Esophagus squamous epithelium (tissue), 5 donors: ENCODE data around the gene PROCA1. TPM values are rescaled to one million over a fixed set of nuclear protein-coding genes. Genes with fewer than 3 reads are reported as not detected.

Experiments
- DNase-seq: peaks from one replicate; lab custom pipeline; 2025; lab: John Stamatoyannopoulos, UW
- H3K27ac ChIP-seq, 4 donors: fragments of 200-600 bp; sonication (generic); one replicate each; pipeline ENCODE4 v1.5.1; 2016 to 2019; ENCODE audit warnings: mild to moderate bottlenecking in 1 of 4
- H3K27me3 ChIP-seq, 4 donors: fragments of 200-600 bp; sonication (generic); 1 replicate in 3 of 4; 2 replicates in 1 of 4; pipeline versions ENCODE4 v1.5.1 to v1.6.0; 2017 to 2021; ENCODE audit warnings: antibody characterized with exemption in 1 of 4
- H3K36me3 ChIP-seq, 3 donors: fragments of 200-600 bp; sonication (generic); one replicate each; pipeline ENCODE4 v1.5.1; 2016 to 2019
- H3K4me1 ChIP-seq, 3 donors: fragments of 200-600 bp; sonication (generic); one replicate each; pipeline ENCODE4 v1.5.1; 2017 to 2019
- H3K4me3 ChIP-seq, 4 donors: fragments of 200-600 bp; sonication (generic); 1 replicate in 3 of 4; 2 replicates in 1 of 4; pipeline ENCODE4 v1.5.1; 2016 to 2019; ENCODE audit warnings: mild to moderate bottlenecking in 2 of 4, moderate library complexity in 1 of 4
- H3K9me3 ChIP-seq, 3 donors: fragments of 200-600 bp; sonication (generic); one replicate each; pipeline ENCODE4 v1.5.1; 2016 to 2019
- POLR2A ChIP-seq, 4 donors: fragments of 450-650 bp; IDR thresholded peaks; one replicate each; pipeline ENCODE4 v1.6.1; 2017; ENCODE audit warnings: antibody characterized with exemption in 4 of 4, mild to moderate bottlenecking in 4 of 4, moderate library complexity in 3 of 4
- WGBS, 2 donors: methylation state at CpG; one replicate each; pipeline ENCODE4 v1.1.5; 2018; 5-methylcytosine and 5-hydroxymethylcytosine counted together
- intact Hi-C: fragments of 100-400 bp; cut with DNase I; formaldehyde crosslinking; loops from one replicate; pipeline ENCODE4 v1.15.0; 2022
- total RNA-seq, 4 donors: library from RNA; depleted of rRNA; stranded (reverse); fragments of >200 nt; gene quantifications; one replicate each; pipeline ENCODE4 v1.1.0, GENCODE V29; 2016
- TF ChIP-seq, protein P1 (sequence below), 6 experiments: fragments of 450-650 bp in 4 of 6; fragments of 200-600 bp in 2 of 6; sonication (generic) in 2 of 6; IDR thresholded peaks; one replicate each; pipeline ENCODE4 v1.5.1; 2016 to 2019; ENCODE audit warnings: antibody characterized with exemption in 6 of 6, mild to moderate bottlenecking in 4 of 6, moderate library complexity in 4 of 6
- donor health status: DM: yes; HTN: yes; CAD: no.

PROCA1 gene
- total RNA-seq, 4 donors from 2014 or later = 0.48 to 1.1 (median 0.64) TPM; not detected in 1

DNA sequence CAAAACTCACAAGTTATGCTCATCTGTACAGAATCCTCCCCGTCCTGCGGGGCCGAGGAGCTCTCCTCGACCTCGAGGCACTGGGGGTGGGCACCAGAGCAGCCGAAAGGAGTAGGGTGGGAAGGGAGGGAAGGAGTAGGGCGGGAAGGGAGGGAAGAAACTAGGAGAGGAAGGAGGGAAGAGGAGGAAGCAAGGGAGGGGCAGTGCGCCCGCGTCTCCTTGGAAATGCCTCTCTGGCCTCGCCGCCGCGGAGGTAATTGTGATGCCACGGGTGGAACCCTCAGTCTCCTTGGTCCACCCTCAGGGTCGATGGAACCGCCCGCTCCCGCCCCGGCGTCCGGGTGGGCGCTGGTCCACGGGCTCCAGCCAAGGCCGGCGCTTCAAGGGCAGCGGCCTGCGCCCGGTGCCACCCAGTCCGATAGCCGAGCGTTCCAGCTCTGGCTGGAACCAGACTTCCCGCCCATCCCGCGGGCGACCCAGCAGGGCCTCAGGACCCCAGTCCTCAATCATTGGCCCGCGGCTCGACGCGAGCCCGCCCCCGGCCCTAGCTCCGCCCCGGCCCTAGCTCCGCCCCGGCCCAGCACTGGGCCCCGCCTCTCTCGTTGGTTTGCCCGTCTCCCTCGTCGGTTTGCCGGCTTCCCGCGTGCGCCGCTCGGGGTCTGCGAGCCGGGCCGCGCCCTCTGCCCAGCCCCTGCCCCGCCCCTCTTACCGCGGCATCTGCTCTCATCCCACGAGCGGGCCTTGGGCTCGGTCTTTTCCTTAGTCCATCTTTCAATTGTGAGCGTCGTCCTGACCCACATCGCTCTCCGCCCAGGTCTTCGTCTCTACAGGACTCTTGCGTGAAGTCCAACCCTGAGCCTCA, 596 bp downstream of the PROCA1 start:
- H3K27ac ChIP-seq = peak overlapping the region; percentile 88 to 92 (median 90)
- H3K36me3 ChIP-seq = peaks cover 0 to 25% (median 0%) of the 10 kb centered on the region in 3 donors
- WGBS, 2 donors = 0 to 1% methylated on average over 22 to 46 of the region's 74 CpGs
- peaks cover 10 to 45% (median 14%) of the 10 kb centered on the region in 3 donors for H3K4me1 ChIP-seq
- intact Hi-C loops = no loop called here
- H3K9me3 ChIP-seq = no peaks in the 10 kb centered on the region
- peak; percentile 48 for DNase-seq
- H3K27me3 ChIP-seq = no peaks in the 10 kb centered on the region
- TF ChIP-seq POLR2A (IDR thresholded peaks at IDR 0.05) = peak in 3 of 4 donors; percentile 12 to 73 (median 70)
- TF ChIP-seq, protein P1, sequence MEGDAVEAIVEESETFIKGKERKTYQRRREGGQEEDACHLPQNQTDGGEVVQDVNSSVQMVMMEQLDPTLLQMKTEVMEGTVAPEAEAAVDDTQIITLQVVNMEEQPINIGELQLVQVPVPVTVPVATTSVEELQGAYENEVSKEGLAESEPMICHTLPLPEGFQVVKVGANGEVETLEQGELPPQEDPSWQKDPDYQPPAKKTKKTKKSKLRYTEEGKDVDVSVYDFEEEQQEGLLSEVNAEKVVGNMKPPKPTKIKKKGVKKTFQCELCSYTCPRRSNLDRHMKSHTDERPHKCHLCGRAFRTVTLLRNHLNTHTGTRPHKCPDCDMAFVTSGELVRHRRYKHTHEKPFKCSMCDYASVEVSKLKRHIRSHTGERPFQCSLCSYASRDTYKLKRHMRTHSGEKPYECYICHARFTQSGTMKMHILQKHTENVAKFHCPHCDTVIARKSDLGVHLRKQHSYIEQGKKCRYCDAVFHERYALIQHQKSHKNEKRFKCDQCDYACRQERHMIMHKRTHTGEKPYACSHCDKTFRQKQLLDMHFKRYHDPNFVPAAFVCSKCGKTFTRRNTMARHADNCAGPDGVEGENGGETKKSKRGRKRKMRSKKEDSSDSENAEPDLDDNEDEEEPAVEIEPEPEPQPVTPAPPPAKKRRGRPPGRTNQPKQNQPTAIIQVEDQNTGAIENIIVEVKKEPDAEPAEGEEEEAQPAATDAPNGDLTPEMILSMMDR (IDR thresholded peaks at IDR 0.05) = no peak
- peak overlapping the region; percentile 56 to 79 (median 72) for H3K4me3 ChIP-seq

- TF ChIP-seq, protein P1 (IDR thresholded peaks at IDR 0.05) = no peak
- TF ChIP-seq POLR2A (IDR thresholded peaks at IDR 0.05) = no peak
- intact Hi-C loops = no loop called here
- 86 to 89% methylated on average over 2 of the region's 2 CpGs for WGBS, 2 donors
- Histone ChIP-seq H3K9me3 (no peaks in the 10 kb centered on the region), H3K4me3 (no peak overlapping the region), H3K27ac (no peak overlapping the region), H3K36me3 (peaks cover 6 to 37% (median 9%) of the 10 kb centered on the region in 3 donors), H3K4me1 (peaks cover 10 to 33% (median 13%) of the 10 kb centered on the region in 3 donors), H3K27me3 (no peaks in the 10 kb centered on the region)
- no peak for DNase-seq
Observed at GRCh38 chr17:28707339-28707720, 4.4 kb downstream of the PROCA1 start.

DNA sequence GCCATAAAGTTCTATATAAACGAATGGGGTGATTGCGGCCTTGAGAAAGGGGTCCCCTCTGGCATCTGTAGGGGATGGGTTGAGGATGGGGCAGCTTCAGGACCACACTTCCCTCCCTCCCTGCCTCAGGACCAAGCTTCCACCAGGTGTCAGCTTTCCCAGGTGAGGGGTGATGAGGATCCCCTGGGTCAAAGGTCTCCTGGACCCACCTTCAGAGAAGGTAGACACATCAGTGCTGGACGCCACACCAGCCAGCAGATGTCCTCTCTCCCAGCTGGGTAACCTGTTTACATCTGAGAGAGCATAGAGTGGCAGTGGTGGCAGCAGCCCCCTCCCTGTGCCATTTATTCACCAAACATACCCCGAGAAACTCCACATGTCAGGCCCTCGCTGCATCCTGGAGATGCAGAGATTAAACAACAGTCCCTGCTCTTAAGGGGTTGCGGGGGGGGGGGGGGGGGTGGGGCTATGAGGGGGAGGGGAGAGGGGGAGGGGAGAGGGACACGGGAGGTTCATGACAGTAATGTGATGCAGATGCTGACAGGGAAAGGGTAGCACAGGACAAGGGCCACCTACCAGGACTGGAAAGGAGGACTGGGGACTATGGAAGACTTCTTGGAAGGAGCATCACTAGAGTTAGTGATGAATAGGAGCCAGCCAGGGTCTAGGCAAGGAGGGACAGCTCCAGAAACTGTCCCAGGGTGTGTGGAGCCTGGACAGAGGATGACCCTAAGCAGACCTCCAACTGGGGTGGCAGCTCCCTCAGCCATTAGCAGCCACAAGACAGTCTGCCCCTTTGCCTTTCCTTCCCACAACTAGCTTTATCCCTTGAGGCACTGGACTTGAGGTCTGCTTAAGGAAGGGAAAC, 5.0 kb downstream of the PROCA1 start:
- H3K36me3 ChIP-seq = peaks cover 6 to 44% (median 14%) of the 10 kb centered on the region in 3 donors
- DNase-seq = no peak
- TF ChIP-seq POLR2A (IDR thresholded peaks at IDR 0.05) = no peak
- TF ChIP-seq, protein P1 (IDR thresholded peaks at IDR 0.05) = no peak
- no peaks in the 10 kb centered on the region for H3K9me3 ChIP-seq
- H3K4me3 ChIP-seq = no peak overlapping the region
- H3K27me3 ChIP-seq = no peaks in the 10 kb centered on the region
- intact Hi-C loops = no loop called here
- H3K4me1 ChIP-seq = peaks cover 6 to 27% (median 8%) of the 10 kb centered on the region in 3 donors
- 68 to 85% methylated on average over 3 of the region's 7 CpGs for WGBS, 2 donors
- H3K27ac ChIP-seq = no peak overlapping the region

- WGBS, 2 donors = 28 to 64% methylated on average over 2 to 6 of the region's 10 CpGs
- TF ChIP-seq POLR2A (IDR thresholded peaks at IDR 0.05) = no peak
- TF ChIP-seq, protein P1 (IDR thresholded peaks at IDR 0.05) = no peak
- peaks cover 3 to 20% (median 6%) of the 10 kb centered on the region in 3 donors for H3K4me1 ChIP-seq
- no peaks in the 10 kb centered on the region for H3K9me3 ChIP-seq
- DNase-seq = no peak
- peaks cover 13 to 52% (median 22%) of the 10 kb centered on the region in 3 donors for H3K36me3 ChIP-seq
- H3K27me3 ChIP-seq = no peaks in the 10 kb centered on the region
- no peak overlapping the region for H3K27ac ChIP-seq
- no peak overlapping the region for H3K4me3 ChIP-seq
- intact Hi-C loops = no loop called here
Observed at GRCh38 chr17:28705728-28706334, 5.9 kb downstream of the PROCA1 start.
